Fibroblast of pulmonary artery (primary cell): Measurements from ENCODE around the gene ZC3H12D.

Source experiments
- DNase-seq: peaks from one replicate; pipeline ENCODE4 v3.0.0-alpha.2; 2010; ENCODE audit warnings: low read depth
- H3K4me3 ChIP-seq: replicated peaks from 2 replicates; pipeline ENCODE4 v1.5.1; 2011; ENCODE audit warnings: low read depth, mild to moderate bottlenecking, control low read depth, low read length, moderate library complexity
- CTCF ChIP-seq: IDR thresholded peaks from 2 replicates; pipeline ENCODE4 v1.5.1; 2011; ENCODE audit warnings: mild to moderate bottlenecking, control low read depth, low read length, inconsistent platforms; ENCODE audit errors: missing control alignments

Gene ZC3H12D

GRCh38 chr6:149452037-149452939 lies 32.5 kb downstream of the ZC3H12D start:
- H3K4me3 ChIP-seq: no peak overlapping the region
- no peak for TF ChIP-seq CTCF
- no peak for DNase-seq

GRCh38 chr6:149451376-149452036 lies 33.3 kb downstream of the ZC3H12D start:
- no peak overlapping the region for H3K4me3 ChIP-seq
- no peak for DNase-seq
- TF ChIP-seq CTCF: no peak

- TF ChIP-seq CTCF: no peak
- H3K4me3 ChIP-seq: peak overlapping the region; percentile 25
- DNase-seq: no peak
Measured at GRCh38 chr6:149450679-149451375, 34.0 kb downstream of the ZC3H12D start.

- H3K4me3 ChIP-seq: no peak overlapping the region
- no peak for TF ChIP-seq CTCF
- DNase-seq: no peak
Measured at GRCh38 chr6:149449831-149450678, 34.8 kb downstream of the ZC3H12D start.

GRCh38 chr6:149448821-149449453 lies 35.9 kb downstream of the ZC3H12D start:
- H3K4me3 ChIP-seq: no peak overlapping the region
- DNase-seq: no peak
- no peak for TF ChIP-seq CTCF

GRCh38 chr6:149446791-149447376 lies 37.9 kb downstream of the ZC3H12D start:
- no peak for DNase-seq
- TF ChIP-seq CTCF: no peak
- H3K4me3 ChIP-seq: no peak overlapping the region
